ENCODE measurements around the gene MYO16. TPM values are rescaled to one million over a fixed set of nuclear protein-coding genes. Genes with fewer than 3 reads are reported as not detected.

The MYO16 gene
- total RNA-seq, 1 donor from 2014 or later = 0.24 TPM

DNA sequence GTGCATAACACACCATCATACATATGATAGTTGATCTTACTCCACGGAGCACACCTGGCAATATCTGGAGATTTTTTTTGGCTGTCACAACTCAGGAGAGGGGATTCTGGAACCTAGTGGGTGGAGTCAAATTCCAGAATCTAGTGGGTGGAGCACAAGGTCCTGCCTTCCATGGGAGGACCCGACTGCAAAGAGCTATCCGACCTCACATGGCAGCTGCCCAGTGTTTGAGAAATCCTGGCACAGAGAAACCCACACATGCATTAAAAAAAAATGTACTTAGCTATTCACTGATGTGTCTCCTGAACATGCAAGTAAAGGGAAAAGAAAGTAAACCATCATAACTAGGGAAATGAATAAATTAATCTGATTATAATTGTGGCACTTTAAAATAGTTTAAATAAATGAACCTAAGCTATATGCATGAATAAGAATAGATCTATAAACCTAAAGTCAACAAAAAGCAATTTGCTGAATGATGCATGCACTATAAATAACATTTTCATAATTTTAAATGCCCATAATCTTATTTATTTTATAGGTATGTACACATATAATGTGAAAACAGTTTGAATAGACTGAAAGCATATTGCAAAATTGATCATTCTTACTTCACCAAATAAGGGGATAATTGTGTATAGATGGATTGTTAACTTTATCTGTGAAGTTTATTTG is 300.3 kb downstream of the MYO16 start:
- no peak for DNase-seq
- no peak for ATAC-seq
- H3K27ac ChIP-seq = no peak overlapping the region
- TF ChIP-seq, protein P1, sequence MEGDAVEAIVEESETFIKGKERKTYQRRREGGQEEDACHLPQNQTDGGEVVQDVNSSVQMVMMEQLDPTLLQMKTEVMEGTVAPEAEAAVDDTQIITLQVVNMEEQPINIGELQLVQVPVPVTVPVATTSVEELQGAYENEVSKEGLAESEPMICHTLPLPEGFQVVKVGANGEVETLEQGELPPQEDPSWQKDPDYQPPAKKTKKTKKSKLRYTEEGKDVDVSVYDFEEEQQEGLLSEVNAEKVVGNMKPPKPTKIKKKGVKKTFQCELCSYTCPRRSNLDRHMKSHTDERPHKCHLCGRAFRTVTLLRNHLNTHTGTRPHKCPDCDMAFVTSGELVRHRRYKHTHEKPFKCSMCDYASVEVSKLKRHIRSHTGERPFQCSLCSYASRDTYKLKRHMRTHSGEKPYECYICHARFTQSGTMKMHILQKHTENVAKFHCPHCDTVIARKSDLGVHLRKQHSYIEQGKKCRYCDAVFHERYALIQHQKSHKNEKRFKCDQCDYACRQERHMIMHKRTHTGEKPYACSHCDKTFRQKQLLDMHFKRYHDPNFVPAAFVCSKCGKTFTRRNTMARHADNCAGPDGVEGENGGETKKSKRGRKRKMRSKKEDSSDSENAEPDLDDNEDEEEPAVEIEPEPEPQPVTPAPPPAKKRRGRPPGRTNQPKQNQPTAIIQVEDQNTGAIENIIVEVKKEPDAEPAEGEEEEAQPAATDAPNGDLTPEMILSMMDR (IDR thresholded peaks at IDR 0.05) = no peak
- intact Hi-C loops (cut with DNase I) = no loop called here
- H3K36me3 ChIP-seq = no peaks in the 10 kb centered on the region
- no peak overlapping the region for H3K4me3 ChIP-seq
- H3K27me3 ChIP-seq (ENCODE audit: low read depth) = no peaks in the 10 kb centered on the region
- H3K4me1 ChIP-seq = no peaks in the 10 kb centered on the region
- peaks cover 4% of the 10 kb centered on the region for H3K9me3 ChIP-seq

DNA sequence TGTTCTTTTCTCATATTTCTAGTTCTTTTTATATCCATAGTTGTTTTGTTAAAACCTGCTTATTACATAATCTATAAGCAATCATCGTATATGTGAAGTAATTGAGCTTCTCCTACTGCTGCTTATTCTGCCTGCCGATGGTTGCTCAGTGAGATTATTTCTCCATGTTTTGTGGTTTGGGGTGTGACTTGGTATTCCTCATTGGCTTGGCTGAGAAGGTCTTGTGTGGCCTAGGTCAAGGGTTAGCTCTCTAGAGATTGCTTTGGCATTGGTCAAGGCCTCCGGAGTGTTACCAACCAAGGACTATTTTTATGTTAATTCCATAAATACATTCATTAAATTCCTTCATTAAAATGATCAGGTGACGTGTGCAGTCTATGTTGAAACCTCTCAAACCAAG is 302.8 kb downstream of the MYO16 start:
- H3K36me3 ChIP-seq = no peaks in the 10 kb centered on the region
- no peak for DNase-seq
- peaks cover 4% of the 10 kb centered on the region for H3K9me3 ChIP-seq
- TF ChIP-seq, protein P1 (IDR thresholded peaks at IDR 0.05) = no peak
- no peaks in the 10 kb centered on the region for H3K4me1 ChIP-seq
- intact Hi-C loops (cut with DNase I) = no loop called here
- peak; percentile 51 to 70 for ATAC-seq
- no peak overlapping the region for H3K27ac ChIP-seq
- H3K4me3 ChIP-seq = no peak overlapping the region
- H3K27me3 ChIP-seq (ENCODE audit: low read depth) = no peaks in the 10 kb centered on the region

- TF ChIP-seq, protein P1 (IDR thresholded peaks at IDR 0.05) = no peak
- no peak overlapping the region for H3K4me3 ChIP-seq
- ATAC-seq = no peak
- H3K9me3 ChIP-seq = peaks cover 4% of the 10 kb centered on the region
- intact Hi-C loops (cut with DNase I) = no loop called here
- no peak overlapping the region for H3K27ac ChIP-seq
- no peaks in the 10 kb centered on the region for H3K36me3 ChIP-seq
- H3K27me3 ChIP-seq (ENCODE audit: low read depth) = no peaks in the 10 kb centered on the region
- no peaks in the 10 kb centered on the region for H3K4me1 ChIP-seq
- no peak for DNase-seq
These were observed 303.6 kb downstream of the MYO16 start for GRCh38 chr13:108933061-108933460.

DNA sequence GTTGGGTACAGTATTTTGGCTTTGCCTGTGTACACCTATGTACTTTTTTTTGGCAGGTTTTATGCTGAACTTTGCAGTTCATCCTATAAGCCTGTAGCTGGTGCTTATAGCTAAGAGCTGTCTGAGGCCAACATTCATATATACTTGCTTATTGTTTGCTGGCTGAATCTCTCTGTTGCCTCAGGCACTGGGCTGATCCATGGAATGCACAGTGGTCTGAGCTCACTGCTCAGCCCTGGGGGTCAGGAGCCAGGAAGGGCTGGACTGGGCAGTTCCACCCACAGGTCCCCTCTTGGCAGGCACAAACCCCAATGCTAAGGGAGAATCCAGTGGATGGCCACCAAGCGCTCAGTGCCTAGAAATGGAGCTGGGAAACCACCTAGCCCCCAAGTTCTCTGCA is 308.7 kb downstream of the MYO16 start:
- intact Hi-C loops (cut with DNase I) = no loop called here
- peak in 1 of 2 donors; percentile 21 for ATAC-seq
- H3K9me3 ChIP-seq = peaks cover 4% of the 10 kb centered on the region
- no peaks in the 10 kb centered on the region for H3K36me3 ChIP-seq
- DNase-seq = no peak
- H3K4me3 ChIP-seq = no peak overlapping the region
- no peaks in the 10 kb centered on the region for H3K27me3 ChIP-seq (ENCODE audit: low read depth)
- H3K27ac ChIP-seq = no peak overlapping the region
- TF ChIP-seq, protein P1 (IDR thresholded peaks at IDR 0.05) = no peak
- no peaks in the 10 kb centered on the region for H3K4me1 ChIP-seq

GRCh38 chr13:108940121-108940520 is 310.7 kb downstream of the MYO16 start:
- ATAC-seq (no peak), DNase-seq (no peak)
- no peak overlapping the region for H3K4me3 ChIP-seq
- intact Hi-C loops (cut with DNase I) = no loop called here
- TF ChIP-seq, protein P1 (IDR thresholded peaks at IDR 0.05) = no peak
- H3K4me1 ChIP-seq = no peaks in the 10 kb centered on the region
- no peaks in the 10 kb centered on the region for H3K27me3 ChIP-seq (ENCODE audit: low read depth)
- H3K36me3 ChIP-seq = no peaks in the 10 kb centered on the region
- no peak overlapping the region for H3K27ac ChIP-seq
- no peaks in the 10 kb centered on the region for H3K9me3 ChIP-seq
